ENCODE data around the gene NDUFV1. TPM values are rescaled to one million over a fixed set of nuclear protein-coding genes. Genes with fewer than 3 reads are reported as not detected.

NDUFV1 gene
- total and polyA plus RNA-seq, 4 donors, result 83.6 to 172 (median 163) TPM

- 93% methylated on average over 30 of the region's 30 CpGs for WGBS
- H3K27ac ChIP-seq (ENCODE audit: low read depth in 1 of 2, low read length in 2 of 2), result peak overlapping the region; percentile 50 to 58
- peaks cover 13 to 45% (median 37%) of the 10 kb centered on the region in 4 donors for H3K4me1 ChIP-seq (ENCODE audit: control insufficient read depth in 4 of 4, insufficient read depth in 4 of 4, low read length in 3 of 4)
- no peaks in the 10 kb centered on the region for H3K36me3 ChIP-seq (ENCODE audit: control insufficient read depth in 4 of 4, insufficient read depth in 3 of 4, low read depth in 1 of 4, low read length in 3 of 4)
- no peak for TF ChIP-seq CTCF (IDR thresholded peaks at IDR 0.05; ENCODE audit: low read depth, low read length, missing input control)
- no peak for TF ChIP-seq YY1 (IDR thresholded peaks at IDR 0.05)
- no peak for TF ChIP-seq FOXA1 (IDR thresholded peaks at IDR 0.05)
- TF ChIP-seq RXRA (IDR thresholded peaks at IDR 0.05), result no peak
- TF ChIP-seq GABPA (IDR thresholded peaks at IDR 0.05 in 1 of 2, conservative IDR thresholded peaks at IDR 0.05 in 1 of 2), result no peak
- TF ChIP-seq ATF3 (IDR thresholded peaks at IDR 0.05), result no peak
- no peak for TF ChIP-seq NR2F2 (IDR thresholded peaks at IDR 0.05)
- no peak for TF ChIP-seq HNF4A (conservative IDR thresholded peaks at IDR 0.05)
- no peak for TF ChIP-seq HNF4G (IDR thresholded peaks at IDR 0.05)
- no peak for TF ChIP-seq ZBTB33 (IDR thresholded peaks at IDR 0.05)
- no peak for TF ChIP-seq MAX (IDR thresholded peaks at IDR 0.05)
- no peak for TF ChIP-seq RAD21 (IDR thresholded peaks at IDR 0.05)
- no peaks in the 10 kb centered on the region for H3K27me3 ChIP-seq (ENCODE audit: control insufficient read depth in 4 of 4, insufficient read depth in 4 of 4, low read length in 3 of 4)
- no peak for DNase-seq (ENCODE audit: low spot score)
- H3K9ac ChIP-seq (ENCODE audit: low read depth in 1 of 2, low read length in 2 of 2), result no peak overlapping the region
- no peaks in the 10 kb centered on the region for H3K9me3 ChIP-seq (ENCODE audit: control insufficient read depth in 4 of 4, low read length in 3 of 4)
- H3K4me3 ChIP-seq (ENCODE audit: low read depth in 1 of 3, low read length in 3 of 3), result no peak overlapping the region
Measured at GRCh38 chr11:67632982-67633755, 26.4 kb downstream of the NDUFV1 start.

DNA sequence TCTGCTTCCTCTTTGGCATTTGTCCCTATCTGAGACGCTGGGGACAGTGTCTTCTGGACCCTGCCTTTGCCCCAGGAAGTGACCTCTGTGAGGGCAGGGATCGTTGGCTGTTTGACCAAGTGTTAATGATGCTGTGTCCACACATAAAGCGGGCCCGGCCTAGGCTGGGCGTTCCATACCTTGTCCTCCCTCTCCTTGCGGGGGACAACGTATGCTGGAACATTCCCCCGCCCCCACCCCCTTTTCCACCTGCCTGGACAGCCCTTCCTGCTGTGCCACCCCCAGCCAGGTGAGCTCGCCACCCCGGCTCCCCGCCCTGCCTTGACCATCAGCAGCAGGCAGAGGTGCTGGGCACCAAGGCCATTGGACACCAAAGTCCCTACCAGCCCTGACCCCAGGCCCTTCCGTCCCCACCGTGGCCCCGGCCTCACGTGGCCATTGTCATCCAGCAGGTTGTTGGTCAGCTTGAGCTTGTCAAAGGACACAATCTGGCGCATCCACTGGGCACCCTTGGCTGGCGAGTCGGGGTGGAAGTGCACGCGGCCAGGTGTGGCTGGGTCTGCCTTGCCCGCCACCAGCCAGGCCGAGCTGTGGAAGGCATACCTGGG lies 27.1 kb downstream of the NDUFV1 start:
- peak; percentile 37 for DNase-seq (ENCODE audit: low spot score)
- Histone ChIP-seq H3K27me3 (ENCODE audit: control insufficient read depth in 4 of 4, insufficient read depth in 4 of 4, low read length in 3 of 4) (no peaks in the 10 kb centered on the region), H3K9ac (ENCODE audit: low read depth in 1 of 2, low read length in 2 of 2) (no peak overlapping the region), H3K4me3 (ENCODE audit: low read depth in 1 of 3, low read length in 3 of 3) (no peak overlapping the region), H3K36me3 (ENCODE audit: control insufficient read depth in 4 of 4, insufficient read depth in 3 of 4, low read depth in 1 of 4, low read length in 3 of 4) (no peaks in the 10 kb centered on the region), H3K9me3 (ENCODE audit: control insufficient read depth in 4 of 4, low read length in 3 of 4) (no peaks in the 10 kb centered on the region), H3K27ac (ENCODE audit: low read depth in 1 of 2, low read length in 2 of 2) (no peak overlapping the region), H3K4me1 (ENCODE audit: control insufficient read depth in 4 of 4, insufficient read depth in 4 of 4, low read length in 3 of 4) (peaks cover 9 to 38% (median 33%) of the 10 kb centered on the region in 4 donors)
- TF ChIP-seq CTCF (IDR thresholded peaks at IDR 0.05; ENCODE audit: low read depth, low read length, missing input control) (no peak), HNF4A (conservative IDR thresholded peaks at IDR 0.05) (peak in 1 of 2 donors; percentile 18)
- 81% methylated on average over 22 of the region's 22 CpGs for WGBS

Data from liver (tissue), 9 donors.